GM13977 (cell line): Measurements from ENCODE around the gene SH3RF3.

Experiments used
- DNase-seq: peaks from one replicate; pipeline ENCODE4 v3.0.0; 2012; ENCODE audit warnings: low spot score
- in situ Hi-C: fragments of 300-500 bp; cut with MboI; formaldehyde crosslinking; loops from one replicate; pipeline ENCODE4 v1.12.0; 2022; ENCODE audit warnings: low sequenced_read_pairs, low pct_unique_long_range_greater_than_20kb, mixed read lengths, inconsistent platforms; ENCODE audit not compliant: unreplicated experiment
- TF ChIP-seq, protein P1 (sequence below): IDR thresholded peaks from 2 replicates; pipeline ENCODE4 v1.5.1; 2012; ENCODE audit warnings: mild to moderate bottlenecking, control low read depth; ENCODE audit not compliant: insufficient read depth; ENCODE audit errors: extremely low read depth, missing control alignments

Gene SH3RF3

DNA sequence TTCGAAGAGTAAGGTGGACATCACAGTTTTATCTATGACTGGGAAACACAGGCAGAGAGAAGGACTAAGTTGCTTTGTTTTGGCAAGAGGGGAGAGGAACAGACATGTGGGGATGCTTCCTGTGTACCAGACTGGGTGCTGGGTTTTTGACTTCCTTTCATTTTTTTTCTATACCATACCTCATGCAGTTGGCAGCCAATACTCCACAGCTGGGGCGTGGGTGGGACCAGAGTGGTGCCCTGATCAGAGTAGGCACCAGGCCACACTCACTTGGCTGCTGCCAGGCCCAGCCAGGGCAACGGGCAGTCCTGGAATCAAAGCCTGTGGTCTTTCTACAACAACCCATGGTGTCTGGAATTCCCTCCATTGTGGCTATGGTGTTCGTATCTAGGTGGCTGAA, 45.2 kb downstream of the SH3RF3 start:
- no peak for DNase-seq
- in situ Hi-C loops, result no loop called here
- TF ChIP-seq, protein P1, sequence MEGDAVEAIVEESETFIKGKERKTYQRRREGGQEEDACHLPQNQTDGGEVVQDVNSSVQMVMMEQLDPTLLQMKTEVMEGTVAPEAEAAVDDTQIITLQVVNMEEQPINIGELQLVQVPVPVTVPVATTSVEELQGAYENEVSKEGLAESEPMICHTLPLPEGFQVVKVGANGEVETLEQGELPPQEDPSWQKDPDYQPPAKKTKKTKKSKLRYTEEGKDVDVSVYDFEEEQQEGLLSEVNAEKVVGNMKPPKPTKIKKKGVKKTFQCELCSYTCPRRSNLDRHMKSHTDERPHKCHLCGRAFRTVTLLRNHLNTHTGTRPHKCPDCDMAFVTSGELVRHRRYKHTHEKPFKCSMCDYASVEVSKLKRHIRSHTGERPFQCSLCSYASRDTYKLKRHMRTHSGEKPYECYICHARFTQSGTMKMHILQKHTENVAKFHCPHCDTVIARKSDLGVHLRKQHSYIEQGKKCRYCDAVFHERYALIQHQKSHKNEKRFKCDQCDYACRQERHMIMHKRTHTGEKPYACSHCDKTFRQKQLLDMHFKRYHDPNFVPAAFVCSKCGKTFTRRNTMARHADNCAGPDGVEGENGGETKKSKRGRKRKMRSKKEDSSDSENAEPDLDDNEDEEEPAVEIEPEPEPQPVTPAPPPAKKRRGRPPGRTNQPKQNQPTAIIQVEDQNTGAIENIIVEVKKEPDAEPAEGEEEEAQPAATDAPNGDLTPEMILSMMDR, result no peak

- in situ Hi-C loops, result loop anchor here (25.0 kb wide), 1 partner anchor 113 kb away; no protein-coding TSS in a partner anchor
- TF ChIP-seq, protein P1, result no peak
Measured at GRCh38 chr2:109174626-109175349, 45.8 kb downstream of the SH3RF3 start.

GRCh38 chr2:109175350-109175678, 46.3 kb downstream of the SH3RF3 start:
- TF ChIP-seq, protein P1, result no peak
- no peak for DNase-seq
- in situ Hi-C loops, result loop anchor here (25.0 kb wide), 1 partner anchor 112 kb away; no protein-coding TSS in a partner anchor

More at GRCh38 chr2:109174626-109175349, 45.8 kb downstream of the SH3RF3 start:
- no peak for DNase-seq

DNA sequence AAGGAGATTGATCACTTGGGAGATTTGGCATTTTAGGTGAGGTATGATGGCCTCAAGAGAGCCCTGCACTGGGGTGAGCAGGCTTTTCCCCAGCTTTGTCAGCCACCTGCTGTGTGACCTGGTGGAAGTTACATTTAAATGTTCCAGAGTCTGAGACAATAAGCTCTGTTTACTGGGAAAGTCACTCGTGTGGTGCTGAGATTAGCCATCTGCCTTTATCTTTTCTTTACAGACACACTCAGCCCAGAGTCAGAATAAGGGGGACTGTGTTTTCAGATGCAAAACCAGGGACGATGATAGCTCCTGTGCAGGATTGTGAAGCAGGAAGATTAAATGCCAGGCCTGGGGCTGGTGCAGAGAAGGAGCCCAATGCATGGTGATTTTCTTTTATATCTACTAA, 47.9 kb downstream of the SH3RF3 start:
- TF ChIP-seq, protein P1, result no peak
- in situ Hi-C loops, result loop anchor here (25.0 kb wide), 1 partner anchor 110 kb away; no protein-coding TSS in a partner anchor
- DNase-seq, result no peak

GRCh38 chr2:109177635-109178034, 48.6 kb downstream of the SH3RF3 start:
- TF ChIP-seq, protein P1, result no peak
- DNase-seq, result no peak

DNA sequence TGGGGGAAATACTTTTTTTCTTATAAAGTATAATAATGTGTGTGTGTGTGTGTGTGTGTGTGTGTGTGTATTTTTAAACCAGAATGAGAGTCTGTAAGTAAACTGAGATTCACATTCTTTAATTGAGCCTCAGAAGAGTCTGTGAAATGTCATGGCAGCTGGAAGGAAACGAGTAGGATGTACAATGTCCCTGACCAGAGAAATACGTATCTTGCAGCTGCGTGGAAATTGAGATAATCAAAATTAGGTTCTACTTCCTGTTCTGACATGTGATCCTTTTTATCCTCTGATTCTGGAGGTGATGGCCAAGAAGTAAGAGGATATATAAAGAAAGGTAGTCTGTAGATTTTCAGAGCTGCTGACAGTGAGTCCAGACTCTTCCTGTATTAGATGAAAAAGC, 50.0 kb downstream of the SH3RF3 start:
- no peak for DNase-seq
- in situ Hi-C loops, result loop anchor here (25.0 kb wide), 1 partner anchor 108 kb away; no protein-coding TSS in a partner anchor
- TF ChIP-seq, protein P1, result no peak

More at GRCh38 chr2:109177635-109178034, 48.6 kb downstream of the SH3RF3 start:
- in situ Hi-C loops, result loop anchor here (25.0 kb wide), 1 partner anchor 110 kb away; no protein-coding TSS in a partner anchor
